M059J (cell line): ENCODE measurements around the gene TSPO2. TPM values are rescaled to one million over a fixed set of nuclear protein-coding genes. Genes with fewer than 3 reads are reported as not detected.
"Not testable (repeated sequence)": the region's sequence is repeated elsewhere in the genome, so short reads cannot be mapped to it uniquely, and the experiment has no call there.

ENCODE experiments used
- DNase-seq: peaks from one replicate; pipeline ENCODE4 v3.0.0-alpha.2; 2012; ENCODE audit warnings: low read depth
- total RNA-seq: library from RNA; depleted of rRNA; stranded (reverse); fragments of >200 nt; shearing (Covaris generic); gene quantifications from 2 replicates; pipeline ENCODE4 v1.2.3, GENCODE V29; 2014; rRNA removed

TSPO2 gene, protein sequence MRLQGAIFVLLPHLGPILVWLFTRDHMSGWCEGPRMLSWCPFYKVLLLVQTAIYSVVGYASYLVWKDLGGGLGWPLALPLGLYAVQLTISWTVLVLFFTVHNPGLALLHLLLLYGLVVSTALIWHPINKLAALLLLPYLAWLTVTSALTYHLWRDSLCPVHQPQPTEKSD
- not detected in 2 replicates for total RNA-seq

DNA sequence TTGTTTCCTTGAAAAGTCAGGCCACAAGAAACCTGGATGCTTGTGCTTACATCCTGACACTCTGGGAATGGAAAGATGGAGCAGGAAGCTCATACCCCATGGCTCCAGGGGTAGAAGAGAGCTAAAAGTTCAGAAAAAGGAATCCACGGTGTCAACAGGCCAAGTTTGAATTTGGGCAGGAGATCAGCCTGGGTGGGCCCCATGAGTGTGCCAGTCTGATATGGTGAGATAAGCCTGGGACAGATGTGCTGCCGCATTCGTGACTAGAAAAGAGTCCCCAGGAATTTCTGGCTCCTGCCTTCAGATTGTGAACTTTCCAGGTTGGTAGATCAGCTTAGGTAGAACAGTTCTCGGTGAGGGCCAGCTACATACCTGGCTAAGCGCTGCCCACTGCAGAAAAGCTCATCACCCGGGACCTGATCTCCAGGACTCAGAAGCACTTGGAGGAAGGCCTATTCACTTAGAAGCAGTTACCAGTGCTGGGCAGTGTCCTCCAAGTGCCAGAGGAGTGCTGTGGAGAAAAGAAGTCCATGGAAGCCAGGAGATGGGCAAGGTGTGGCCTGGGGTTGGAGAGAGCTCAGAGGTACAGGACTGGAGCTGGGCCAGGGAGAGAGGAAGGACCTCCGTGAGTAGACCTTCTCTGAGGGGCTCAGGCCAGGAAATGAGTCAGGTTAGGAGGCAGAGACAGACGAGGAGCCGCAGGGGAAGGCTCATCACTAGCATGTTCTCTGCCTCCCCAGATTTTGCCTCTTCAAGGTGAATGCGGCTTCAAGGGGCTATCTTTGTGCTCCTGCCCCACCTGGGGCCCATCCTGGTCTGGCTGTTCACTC is at the start of gene TSPO2:
TSPO2 (plus strand) TSS at position 242 of the 830 bp plus-strand sequence; CDS start at position 761, 519 bp downstream.
- DNase-seq = no peak

DNA sequence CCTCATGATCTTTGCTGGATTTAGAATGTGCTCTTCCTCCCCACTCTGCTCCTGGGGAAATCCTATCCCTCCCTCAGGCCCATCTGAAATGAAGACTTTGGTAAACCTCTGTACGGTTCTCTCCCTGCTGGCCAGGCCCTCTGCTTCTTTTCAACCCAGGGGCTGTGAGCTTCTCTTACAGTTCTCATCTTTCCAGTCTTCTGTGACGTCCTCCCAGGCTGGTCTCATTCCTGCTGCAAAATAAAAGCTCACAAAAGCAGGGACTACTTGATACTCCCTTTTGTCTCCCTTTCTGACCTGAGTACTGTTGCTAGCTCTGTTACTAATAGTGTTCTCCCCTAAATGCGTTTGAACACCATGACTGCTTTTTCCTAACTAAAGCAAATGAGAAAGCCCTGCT is 49.5 kb upstream of the TSPO2 start:
- no peak for DNase-seq

DNA sequence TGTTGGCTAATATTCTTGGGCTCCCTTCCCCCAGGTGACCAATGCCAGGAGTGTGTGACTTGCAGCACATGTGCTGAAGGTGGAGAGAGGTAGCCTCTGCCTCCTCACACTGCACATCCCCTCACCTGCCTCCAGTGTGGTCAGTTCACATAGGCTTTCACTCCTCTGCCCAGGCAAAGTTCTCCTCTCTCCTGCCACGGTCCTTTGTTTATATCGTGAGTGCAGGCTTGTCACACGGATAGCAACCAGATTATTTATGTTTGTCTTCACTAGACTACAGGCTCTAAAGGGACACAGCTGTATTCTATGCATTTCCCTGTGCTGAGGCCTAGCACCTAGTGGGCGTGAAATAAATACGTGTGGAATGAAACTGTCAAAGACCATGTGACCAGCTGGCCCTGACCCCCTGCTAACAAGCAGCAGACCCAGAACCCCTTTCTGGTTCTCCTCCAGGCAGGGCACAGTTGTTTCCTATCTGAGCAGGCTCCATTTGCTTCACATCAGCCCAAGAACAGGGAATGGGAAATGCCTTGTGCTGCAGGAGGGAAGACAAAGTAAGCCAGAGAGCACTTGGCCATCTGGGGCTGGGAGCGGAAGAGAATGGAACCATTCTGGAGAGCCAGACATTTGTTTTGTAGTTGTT is 45.6 kb upstream of the TSPO2 start:
- peak; percentile 86 for DNase-seq

DNA sequence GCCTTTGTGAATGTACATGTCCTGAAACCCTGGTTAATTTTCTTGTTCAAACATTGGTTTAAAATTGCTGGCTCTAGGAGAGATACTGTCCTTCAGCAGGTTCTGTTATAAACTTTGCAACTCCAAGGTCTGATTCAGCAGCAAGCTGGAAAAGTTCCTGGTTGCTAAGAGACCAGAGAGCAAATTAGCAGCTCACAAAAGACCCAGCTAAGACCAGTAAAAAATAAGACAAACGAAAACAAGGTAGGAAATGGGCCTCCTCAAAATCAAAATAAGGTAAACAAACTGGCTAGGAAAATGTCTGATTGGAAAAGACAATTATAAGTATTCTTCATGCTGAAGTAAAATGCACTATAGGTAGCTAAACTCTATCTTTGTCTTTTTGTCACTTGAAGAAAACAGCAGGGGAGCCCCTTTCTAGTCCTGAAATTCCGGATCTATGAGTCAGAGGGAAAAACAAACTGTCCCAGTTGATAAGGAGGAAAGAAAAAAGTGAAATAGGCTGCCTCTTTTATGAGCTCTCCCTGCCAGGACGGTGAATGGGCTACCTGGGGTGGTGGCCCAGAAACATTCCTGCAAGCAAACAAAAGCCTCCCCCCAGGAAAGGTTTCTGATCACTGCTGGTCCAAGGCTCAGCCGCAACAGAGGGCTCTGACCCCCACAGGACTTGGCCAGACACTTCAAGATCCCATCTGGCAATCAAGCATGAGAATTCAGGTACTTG is 44.9 kb upstream of the TSPO2 start:
- peak; percentile 97 for DNase-seq

DNA sequence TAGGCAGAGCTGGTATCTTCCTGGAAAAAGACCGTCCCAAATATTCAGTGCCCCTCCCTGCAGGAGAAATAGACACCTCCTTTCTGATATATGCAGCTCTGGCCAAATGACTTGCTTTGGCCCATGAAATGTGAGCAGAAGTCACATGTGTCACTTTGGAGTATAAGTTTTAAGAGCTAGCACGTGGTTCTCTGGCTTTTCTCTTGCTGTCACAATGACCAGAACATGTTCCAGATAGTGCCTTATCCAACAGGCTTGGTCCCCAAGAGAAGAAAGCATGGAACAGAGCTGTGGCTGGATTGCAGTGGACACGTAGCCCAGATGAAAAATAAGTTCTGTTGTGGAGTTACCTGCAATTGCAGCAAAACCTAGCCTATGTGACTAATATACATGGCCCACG is 43.6 kb upstream of the TSPO2 start:
- no peak for DNase-seq

DNA sequence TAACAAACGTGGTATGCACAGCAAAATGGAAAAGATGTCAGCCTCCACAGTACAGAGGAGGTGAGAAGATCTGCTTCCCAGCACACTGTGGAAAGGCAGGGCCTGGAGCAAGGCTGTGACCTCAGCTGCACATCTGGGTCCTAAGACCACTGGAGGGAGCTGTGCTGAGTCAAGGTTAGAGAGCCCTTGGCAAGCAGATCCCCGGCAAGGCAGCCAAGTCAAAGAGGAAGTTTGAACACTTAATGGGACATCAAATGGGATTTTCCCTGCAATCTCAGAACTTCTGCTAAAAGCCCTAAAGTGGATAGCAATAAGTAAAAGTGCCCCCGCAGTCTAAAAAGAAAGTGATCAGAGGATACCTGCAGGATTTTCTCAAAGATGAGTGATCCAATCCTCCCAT is 42.7 kb upstream of the TSPO2 start:
- peak; percentile 81 for DNase-seq

DNA sequence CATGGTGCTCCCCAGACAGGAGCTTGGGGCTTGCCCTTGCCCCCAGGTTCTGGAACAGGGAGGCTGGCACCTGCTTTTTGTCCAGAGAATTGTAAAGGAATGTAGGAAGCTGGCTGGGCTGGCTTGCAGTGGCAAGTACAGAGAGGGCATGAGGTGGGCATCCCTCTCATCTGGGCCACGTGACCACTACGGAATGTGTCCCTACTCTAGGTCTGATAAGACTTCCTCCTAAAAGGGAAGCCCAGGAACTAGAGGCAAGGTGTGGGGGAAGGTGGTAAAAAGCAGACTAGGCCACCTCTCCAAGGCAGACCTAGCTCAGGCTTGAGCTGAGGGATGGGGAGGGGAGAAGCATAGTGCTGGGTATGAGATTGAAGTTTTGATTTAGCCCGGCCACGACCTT is 42.0 kb upstream of the TSPO2 start:
- no peak for DNase-seq

DNA sequence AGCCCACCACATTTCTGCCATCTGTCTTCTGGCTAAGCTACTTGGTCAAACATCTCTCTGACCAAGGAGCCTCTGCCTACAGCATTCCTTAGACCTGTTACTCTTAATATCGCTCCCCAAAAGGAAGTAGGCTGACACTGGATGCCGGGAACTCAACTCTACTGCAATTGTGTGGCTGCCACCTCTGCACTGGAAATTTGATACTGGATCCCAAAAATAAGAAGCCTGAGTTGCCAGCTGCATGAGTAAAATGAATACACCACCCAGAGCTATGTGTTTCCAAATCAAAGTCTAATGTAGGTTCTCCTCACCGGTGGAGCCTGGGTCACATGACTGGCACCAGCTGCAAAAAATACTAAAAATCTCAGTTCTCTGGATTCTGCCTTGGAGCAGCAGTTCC is 40.1 kb upstream of the TSPO2 start:
- no peak for DNase-seq

DNA sequence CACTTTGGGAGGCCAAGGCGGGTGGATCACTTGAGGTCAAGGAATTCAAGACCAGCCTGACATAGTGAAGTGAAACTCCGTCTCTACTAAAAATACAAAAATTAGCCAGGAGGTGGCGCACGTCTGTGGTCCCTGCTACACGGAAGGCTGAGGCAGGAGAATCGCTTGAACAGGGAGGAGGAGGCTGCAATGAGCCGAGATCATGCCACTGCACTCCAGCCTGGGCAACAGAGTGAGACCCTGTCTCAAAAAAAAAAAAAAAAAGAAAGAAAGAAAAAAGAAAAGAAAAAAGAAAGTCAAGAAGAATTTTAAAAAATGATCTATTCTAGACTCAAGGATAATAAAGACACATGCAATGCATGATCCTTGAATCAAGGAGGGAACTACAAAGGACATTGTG is 36.0 kb upstream of the TSPO2 start:
- peak; percentile 70 for DNase-seq

- DNase-seq = not testable (repeated sequence)
Observed at GRCh38 chr6:41006980-41007379, 35.3 kb upstream of the TSPO2 start.

- DNase-seq = no peak
Observed at GRCh38 chr6:41008011-41008410, 34.3 kb upstream of the TSPO2 start.

DNA sequence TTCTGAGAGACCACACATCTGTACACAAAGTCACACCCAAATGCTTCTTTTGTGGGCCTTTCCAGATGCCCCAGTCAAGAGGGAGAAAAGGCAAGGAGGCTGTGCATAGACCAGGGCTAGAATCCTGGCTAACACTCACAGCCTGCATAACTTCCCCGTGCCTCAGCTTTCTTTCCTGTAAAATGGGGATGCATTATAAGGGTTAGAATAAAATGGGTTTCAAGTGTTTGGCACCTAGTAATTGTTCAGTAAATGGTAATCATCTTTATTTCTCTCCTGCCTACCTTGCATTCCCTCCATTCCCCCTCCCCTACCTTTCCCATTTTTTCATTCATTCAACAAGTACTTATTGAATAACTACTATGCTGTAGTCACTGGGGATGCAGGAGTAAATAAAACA is 32.6 kb upstream of the TSPO2 start:
- no peak for DNase-seq

DNA sequence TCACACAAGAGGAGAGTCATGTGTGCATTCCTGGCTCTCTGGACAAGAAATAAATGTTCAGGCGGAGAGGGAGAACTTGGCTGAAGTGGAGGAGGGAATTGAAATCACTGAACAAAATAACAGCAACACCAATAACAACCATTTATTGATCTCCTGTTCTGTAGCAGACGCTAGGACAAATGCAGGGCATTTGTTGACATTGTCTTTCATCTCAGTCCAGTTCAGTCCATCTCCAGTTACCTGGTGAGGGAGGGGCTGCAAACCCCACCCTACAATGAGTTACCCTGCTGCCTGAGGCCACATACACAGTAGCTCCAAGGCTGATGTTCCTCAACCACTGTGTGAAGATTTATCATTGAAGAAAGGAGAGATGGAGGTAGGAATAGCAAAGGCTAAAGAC is 30.6 kb upstream of the TSPO2 start:
- no peak for DNase-seq

GRCh38 chr6:41013466-41014153 is 28.7 kb upstream of the TSPO2 start:
- no peak for DNase-seq

DNA sequence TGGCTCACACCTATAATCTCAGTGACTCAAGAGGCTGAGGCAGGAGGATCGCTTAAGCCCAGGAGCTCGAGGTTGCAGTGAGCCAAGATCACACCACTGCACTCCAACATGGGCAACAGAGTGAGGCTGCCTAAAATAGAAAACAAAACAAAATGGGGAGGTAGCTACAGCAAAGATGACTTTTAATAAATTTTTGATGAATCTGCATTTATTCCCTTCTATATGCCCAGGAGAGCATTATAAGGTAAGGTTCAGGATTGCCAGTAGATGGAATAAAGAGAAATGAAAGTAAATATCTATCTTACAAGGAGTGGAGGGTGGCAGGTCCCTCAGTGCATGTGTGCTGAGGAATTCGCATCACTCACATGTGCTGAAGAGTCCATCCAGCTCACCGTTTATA is 27.5 kb upstream of the TSPO2 start:
- no peak for DNase-seq

- not testable (repeated sequence) for DNase-seq
Observed at GRCh38 chr6:41015860-41016259, 26.4 kb upstream of the TSPO2 start.

DNA sequence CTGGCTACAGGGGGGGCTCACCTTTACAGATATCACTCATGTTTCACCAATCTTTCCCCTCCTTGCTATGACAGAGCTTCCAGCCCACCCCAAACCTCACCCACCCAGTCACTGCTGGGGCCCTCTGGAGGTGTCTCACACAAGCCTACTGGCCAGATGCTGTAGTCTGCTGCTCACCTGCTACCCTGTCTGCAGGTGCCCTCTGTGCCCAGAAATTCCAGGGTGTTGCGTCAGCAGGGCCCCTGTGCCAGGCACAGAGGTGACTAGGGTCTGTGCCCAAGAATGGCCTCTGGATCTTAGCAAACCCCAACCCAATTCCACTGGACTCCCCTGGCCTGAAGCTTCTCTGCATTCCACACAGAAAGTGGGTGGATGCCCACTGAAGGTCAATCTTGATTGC is 24.6 kb upstream of the TSPO2 start:
- DNase-seq = no peak

DNA sequence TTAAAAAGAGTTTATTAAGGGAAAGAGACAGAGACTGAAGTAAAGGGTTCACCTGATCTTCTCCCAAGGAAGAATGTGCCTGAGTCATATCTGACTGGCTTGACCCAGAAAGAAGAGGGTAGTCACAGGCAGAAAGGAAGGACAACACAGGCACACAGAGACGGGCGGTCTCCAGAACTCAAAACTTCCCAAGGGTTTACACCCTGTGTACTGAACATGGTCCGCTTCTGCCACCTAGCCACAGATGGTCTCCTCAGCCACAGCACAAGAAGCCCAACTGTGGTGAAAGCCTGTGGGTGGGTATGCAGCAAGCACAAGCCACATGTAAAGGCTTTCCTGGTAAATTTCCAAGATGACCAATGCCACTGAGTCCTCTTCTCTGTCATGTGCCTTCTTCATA is 20.4 kb upstream of the TSPO2 start:
- peak; percentile 96 for DNase-seq

DNA sequence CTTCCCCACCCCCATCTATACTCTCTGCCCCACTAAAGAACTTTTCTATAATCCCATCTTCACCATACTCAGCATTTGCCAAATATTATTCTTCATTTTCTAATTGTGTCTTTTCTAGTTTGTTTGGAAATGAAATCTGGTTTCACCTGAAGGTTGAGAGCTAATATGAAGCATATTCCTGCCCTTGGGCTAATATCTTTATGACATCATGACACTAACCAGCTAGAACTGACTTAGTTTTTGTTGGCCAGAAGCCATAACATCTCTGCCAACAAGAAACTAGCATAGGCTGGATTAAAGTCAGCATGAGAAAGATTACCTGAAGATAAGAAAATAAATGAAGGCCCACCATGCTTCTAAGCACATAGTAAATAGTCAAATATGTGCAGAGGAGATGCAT is 20.0 kb upstream of the TSPO2 start:
- DNase-seq = peak; percentile 86

DNA sequence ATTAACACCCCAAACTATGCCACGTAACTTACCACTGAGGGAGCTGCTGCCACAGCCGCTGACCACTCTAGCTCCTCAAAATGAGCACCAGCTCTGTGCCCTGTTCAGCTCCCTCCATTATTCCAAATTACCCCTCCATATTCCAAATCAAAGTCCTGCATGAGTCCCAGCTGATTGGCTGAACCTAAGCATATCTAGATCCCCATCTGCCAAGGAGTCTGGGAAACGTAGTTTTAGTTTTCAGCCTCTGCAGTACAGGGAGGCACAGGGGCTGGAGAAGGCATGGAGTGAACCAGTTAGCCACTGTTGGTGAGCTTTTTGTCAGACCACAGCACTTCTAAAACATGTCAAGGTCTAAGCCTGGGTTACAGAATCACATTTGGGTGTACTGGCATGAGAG is 19.2 kb upstream of the TSPO2 start:
- DNase-seq = peak; percentile 51

GRCh38 chr6:41025966-41026530 is 16.2 kb upstream of the TSPO2 start:
- peak; percentile 18 for DNase-seq
